SK-N-SH (cell line): ENCODE measurements around the gene PHF14. TPM values are rescaled to one million over a fixed set of nuclear protein-coding genes. Genes with fewer than 3 reads are reported as not detected.
A peak's percentile ranks its signal among the peaks of the same experiment; 100 is the strongest.

ENCODE experiments used
- CTCF ChIA-PET: fragments of 300-600, 350-600 bp; formaldehyde crosslinking; extraction: SDS; loops from one replicate; lab custom pipeline; 2021; lab: Yijun Ruan, JAX
- POLR2A ChIA-PET: fragments of 350-600 bp; sonication (Branson Sonifier 250); formaldehyde crosslinking; extraction: SDS; loops from one replicate; lab custom pipeline; 2020; ENCODE audit warnings: antibody characterized with exemption, inconsistent platforms; lab: Yijun Ruan, JAX
- DNase-seq: peaks from one replicate; pipeline ENCODE4 v3.0.0; 2012
- H2AFZ ChIP-seq: fragments of 200-600 bp; sonication (generic); 2 replicates; pipeline ENCODE4 v1.8.1; 2016; ENCODE audit warnings: antibody characterized with exemption, mild to moderate bottlenecking, low read depth
- H3F3A ChIP-seq: fragments of 200-600 bp; sonication (generic); replicated peaks from 2 replicates; pipeline ENCODE3; 2016; ENCODE audit warnings: antibody characterized with exemption, mild to moderate bottlenecking; ENCODE audit not compliant: insufficient read depth
- H3K27ac ChIP-seq, 2 experiments: fragments of 200-500 bp in 1 of 2; fragments of 200-600 bp in 1 of 2; sonication (Bioruptor generic) in 1 of 2; sonication (generic), shearing (Covaris generic) in 1 of 2; 2 replicates each; pipeline versions ENCODE4 v1.5.1 to v1.6.1; 2014 to 2016; ENCODE audit warnings: low read depth in 2 of 2, inconsistent platforms in 1 of 2, low read length in 1 of 2, mild to moderate bottlenecking in 1 of 2, mixed read lengths in 1 of 2
- H3K27me3 ChIP-seq: fragments of 200-600 bp; sonication (generic), shearing (Covaris generic); 2 replicates; pipeline ENCODE4 v1.6.1; 2016; ENCODE audit warnings: mixed run types; ENCODE audit not compliant: insufficient read depth
- H3K36me3 ChIP-seq, 2 experiments: fragments of 200-500 bp in 1 of 2; fragments of 200-600 bp in 1 of 2; sonication (Bioruptor generic) in 1 of 2; sonication (generic) in 1 of 2; replicated peaks in 1 of 2; 2 replicates each; pipeline versions ENCODE3 to v1.5.1; 2014 to 2016; ENCODE audit warnings: low read length in 1 of 2, mild to moderate bottlenecking in 1 of 2; ENCODE audit not compliant: insufficient read depth in 2 of 2, control insufficient read depth in 1 of 2
- H3K4me1 ChIP-seq, 2 experiments: fragments of 200-500 bp in 1 of 2; fragments of 200-600 bp in 1 of 2; sonication (Bioruptor generic) in 1 of 2; sonication (generic), shearing (Covaris generic) in 1 of 2; 2 replicates each; pipeline versions ENCODE4 v1.5.1 to v1.6.1; 2014 to 2016; ENCODE audit warnings: low read depth in 1 of 2, low read length in 1 of 2, mixed run types in 1 of 2; ENCODE audit not compliant: insufficient read depth in 2 of 2, control insufficient read depth in 1 of 2
- H3K4me2 ChIP-seq: fragments of 200-600 bp; sonication (generic), shearing (Covaris generic); 2 replicates; pipeline ENCODE4 v1.6.1; 2017; ENCODE audit warnings: mixed run types
- H3K4me3 ChIP-seq, 2 experiments: fragments of 200-500 bp in 1 of 2; fragments of 200-600 bp in 1 of 2; sonication (Bioruptor generic) in 1 of 2; sonication (generic), shearing (Covaris generic) in 1 of 2; 2 replicates each; pipeline versions ENCODE4 v1.5.1 to v1.8.1; 2014 to 2016; ENCODE audit warnings: low read depth in 2 of 2, inconsistent platforms in 1 of 2, low read length in 1 of 2, mild to moderate bottlenecking in 1 of 2, mixed read lengths in 1 of 2, moderate library complexity in 1 of 2
- H3K79me2 ChIP-seq: fragments of 200-600 bp; sonication (generic); 2 replicates; pipeline ENCODE4 v1.8.1; 2017; ENCODE audit warnings: mild to moderate bottlenecking; ENCODE audit not compliant: insufficient read depth
- H3K9ac ChIP-seq: fragments of 200-600 bp; sonication (generic); 2 replicates; pipeline ENCODE4 v1.6.1; 2017; ENCODE audit warnings: mixed run types
- H3K9me2 ChIP-seq: fragments of 200-600 bp; sonication (generic); 2 replicates; pipeline ENCODE4 v1.6.1; 2017; ENCODE audit warnings: mixed run types
- H3K9me3 ChIP-seq: fragments of 200-600 bp; sonication (generic); 2 replicates; pipeline ENCODE4 v1.6.1; 2017; ENCODE audit warnings: mixed run types, mild to moderate bottlenecking, moderate library complexity
- H4K20me1 ChIP-seq: fragments of 200-600 bp; sonication (generic); 2 replicates; pipeline ENCODE4 v1.6.1; 2017; ENCODE audit warnings: mild to moderate bottlenecking, mixed run types; ENCODE audit not compliant: insufficient read depth
- FOXM1 ChIP-seq: IDR thresholded peaks from 2 replicates; pipeline ENCODE4 v1.4.0; 2012; ENCODE audit warnings: low read depth, mild to moderate bottlenecking
- GATA2 ChIP-seq: sonication (generic); formaldehyde crosslinking; IDR thresholded peaks from 2 replicates; pipeline ENCODE4 v1.5.0; 2020; ENCODE audit warnings: mild to moderate bottlenecking, missing genetic modification reagents
- IRF3 ChIP-seq: fragments of 150-350 bp; IDR thresholded peaks from 2 replicates; pipeline ENCODE4 v1.6.1; 2016; ENCODE audit warnings: mild to moderate bottlenecking, low read depth, low read length
- NRF1 ChIP-seq: IDR thresholded peaks from 2 replicates; pipeline ENCODE4 v1.6.1; 2012; ENCODE audit warnings: low read depth, mild to moderate bottlenecking, low read length
- REST ChIP-seq: IDR thresholded peaks from 2 replicates; pipeline ENCODE4 v1.6.1; 2012; ENCODE audit warnings: mild to moderate bottlenecking, low read depth, low read length, moderate library complexity
- SMC3 ChIP-seq: IDR thresholded peaks from 2 replicates; pipeline ENCODE4 v1.6.1; 2012; ENCODE audit warnings: low read depth, low read length, improper control_type of control experiment
- WGBS: methylation state at CpG from one replicate; pipeline ENCODE4 v1.1.6; 2017; ENCODE audit warnings: low lambda C conversion rate; 5-methylcytosine and 5-hydroxymethylcytosine counted together
- polyA plus RNA-seq, 3 experiments: library from polyadenylated mRNA; depleted of rRNA; stranded (reverse); fragments of >200 nt; gene quantifications; 2 replicates each; pipeline ENCODE4 v1.2.3, GENCODE V29; 2012
- TF ChIP-seq, protein P1 (sequence below): IDR thresholded peaks from 2 replicates; pipeline ENCODE4 v1.4.0; 2012; ENCODE audit warnings: low read depth, borderline replicate concordance

PHF14 gene
- polyA plus RNA-seq, 1 of the 3 experiments (the other 2 are of a cell fraction): 19.2 TPM

- no peak for TF ChIP-seq REST
- no peak for TF ChIP-seq IRF3
- TF ChIP-seq, protein P1, sequence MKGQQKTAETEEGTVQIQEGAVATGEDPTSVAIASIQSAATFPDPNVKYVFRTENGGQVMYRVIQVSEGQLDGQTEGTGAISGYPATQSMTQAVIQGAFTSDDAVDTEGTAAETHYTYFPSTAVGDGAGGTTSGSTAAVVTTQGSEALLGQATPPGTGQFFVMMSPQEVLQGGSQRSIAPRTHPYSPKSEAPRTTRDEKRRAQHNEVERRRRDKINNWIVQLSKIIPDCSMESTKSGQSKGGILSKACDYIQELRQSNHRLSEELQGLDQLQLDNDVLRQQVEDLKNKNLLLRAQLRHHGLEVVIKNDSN: no peak
Observed at GRCh38 chr7:11188529-11189310, 215.0 kb downstream of the PHF14 start (continued).

- Histone ChIP-seq H3K9me2 (no peaks in the 10 kb centered on the region), H3K79me2 (no peaks in the 10 kb centered on the region), H3K9me3 (no peaks in the 10 kb centered on the region), H3F3A (no peaks in the 10 kb centered on the region), H3K27ac (no peak overlapping the region), H3K4me3 (no peak overlapping the region), H3K36me3 (no peaks in the 10 kb centered on the region), H4K20me1 (no peaks in the 10 kb centered on the region), H3K4me2 (no peak overlapping the region), H2AFZ (no peak overlapping the region), H3K4me1 (peaks cover 0 to 8% of the 10 kb centered on the region in 2 experiments; a peak in 2 of 4 replicates), H3K27me3 (no peaks in the 10 kb centered on the region), H3K9ac (no peak overlapping the region)
- DNase-seq: no peak
- WGBS: 78% methylated on average over 3 of the region's 3 CpGs
- ChIA-PET CTCF (interaction anchor here (1.1 kb wide), 1 partner anchor 250 kb away, joined by 3 read pairs; no protein-coding TSS in a partner anchor), POLR2A (no interaction called here)
- TF ChIP-seq GATA2 (CRISPR knock-in tag) (peak; percentile 10; the same call in 1 of the 2 replicates), NRF1 (no peak), SMC3 (no peak), FOXM1 (no peak)
Observed at GRCh38 chr7:11191081-11191480, 217.4 kb downstream of the PHF14 start.
